Activated CD4-positive, alpha-beta T cell treated with anti-CD3 and anti-CD28 coated beads for 36 hours (primary cell): Measurements from ENCODE around the gene TMCC1. TPM values are rescaled to one million over a fixed set of nuclear protein-coding genes. Genes with fewer than 3 reads are reported as not detected.

Experiments used
- ATAC-seq: fragments of 200-7000 bp; cut with Tn5 transposase; one replicate; pipeline ENCODE4 v1.10.0; 2021; ENCODE audit warnings: mild to moderate bottlenecking, moderate library complexity
- CTCF ChIA-PET: fragments of 350-600 bp; sonication (Branson Sonifier 250); formaldehyde crosslinking; loops from one replicate; lab custom pipeline; 2021; ENCODE audit warnings: antibody characterized with exemption; lab: Charles Lee
- POLR2A ChIA-PET: fragments of 350-600 bp; sonication (Branson Sonifier 250); formaldehyde crosslinking; loops from one replicate; lab custom pipeline; 2021; ENCODE audit warnings: antibody characterized with exemption, inconsistent platforms; lab: Charles Lee
- DNase-seq: peaks from one replicate; pipeline ENCODE4 v3.0.0-alpha.2; 2020
- H3K27ac Mint-ChIP-seq: one replicate; pipeline ENCODE4 v1.8.0; 2021; ENCODE audit warnings: mixed read lengths
- H3K27me3 Mint-ChIP-seq: one replicate; pipeline ENCODE4 v1.8.0; 2021; ENCODE audit warnings: mixed read lengths
- H3K36me3 Mint-ChIP-seq: one replicate; pipeline ENCODE4 v1.8.0; 2021; ENCODE audit warnings: low read depth, mixed read lengths
- H3K4me1 Mint-ChIP-seq: one replicate; pipeline ENCODE4 v1.8.0; 2021; ENCODE audit warnings: mixed read lengths
- H3K4me3 Mint-ChIP-seq: one replicate; pipeline ENCODE4 v1.8.0; 2021; ENCODE audit warnings: mild to moderate bottlenecking, moderate library complexity, mixed read lengths
- H3K9me3 Mint-ChIP-seq: one replicate; pipeline ENCODE4 v1.8.0; 2021; ENCODE audit warnings: low read depth, mixed read lengths
- intact Hi-C, 2 experiments: fragments of 100-400 bp; cut with DNase I in 1 of 2; cut with micrococcal nuclease in 1 of 2; formaldehyde crosslinking; loops; one replicate each; pipeline versions ENCODE4 v1.14.2 to v1.15.1; 2022 to 2024; cut with DNase I, micrococcal nuclease
- total RNA-seq, 2 experiments: library from RNA; stranded (reverse); gene quantifications; one replicate each; pipeline ENCODE4 v1.2.3, GENCODE V29; 2021

Gene TMCC1
- total RNA-seq, 2 experiments from 2014 or later: 14.8 to 17.3 TPM

DNA sequence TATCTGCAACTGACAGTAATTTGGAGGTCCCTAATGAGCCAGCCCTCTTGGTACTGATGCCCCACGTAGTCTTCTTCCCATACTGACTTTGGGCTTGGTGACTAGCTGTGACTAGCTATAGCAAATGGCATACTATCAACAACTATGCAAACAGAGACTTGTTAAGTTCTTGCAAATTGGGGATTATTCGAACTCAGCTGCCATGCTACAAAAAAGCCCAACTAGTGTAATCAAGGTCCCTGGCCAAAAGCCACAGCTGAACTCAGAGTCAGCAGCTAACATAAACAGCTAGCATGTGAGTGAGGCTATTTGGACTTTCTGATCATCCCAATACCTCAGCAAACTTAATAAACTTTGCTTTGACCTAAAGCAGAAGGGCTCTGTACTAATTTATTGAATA is 165.8 kb downstream of the TMCC1 start:
- no peak overlapping the region for H3K4me3 Mint-ChIP-seq
- intact Hi-C loops: no loop called here
- peaks cover 4% of the 10 kb centered on the region for H3K4me1 Mint-ChIP-seq
- no peak for DNase-seq
- ATAC-seq: no peak
- peaks cover 1% of the 10 kb centered on the region for H3K36me3 Mint-ChIP-seq
- no peak overlapping the region for H3K27ac Mint-ChIP-seq
- CTCF ChIA-PET: interaction anchor here (0.6 to 1.7 kb wide), 4 partner anchors 13 to 325 kb away, joined by 3 to 4 read pairs (median 3); no protein-coding TSS in a partner anchor
- H3K9me3 Mint-ChIP-seq: no peaks in the 10 kb centered on the region
- H3K27me3 Mint-ChIP-seq: no peaks in the 10 kb centered on the region
- POLR2A ChIA-PET: no interaction called here

DNA sequence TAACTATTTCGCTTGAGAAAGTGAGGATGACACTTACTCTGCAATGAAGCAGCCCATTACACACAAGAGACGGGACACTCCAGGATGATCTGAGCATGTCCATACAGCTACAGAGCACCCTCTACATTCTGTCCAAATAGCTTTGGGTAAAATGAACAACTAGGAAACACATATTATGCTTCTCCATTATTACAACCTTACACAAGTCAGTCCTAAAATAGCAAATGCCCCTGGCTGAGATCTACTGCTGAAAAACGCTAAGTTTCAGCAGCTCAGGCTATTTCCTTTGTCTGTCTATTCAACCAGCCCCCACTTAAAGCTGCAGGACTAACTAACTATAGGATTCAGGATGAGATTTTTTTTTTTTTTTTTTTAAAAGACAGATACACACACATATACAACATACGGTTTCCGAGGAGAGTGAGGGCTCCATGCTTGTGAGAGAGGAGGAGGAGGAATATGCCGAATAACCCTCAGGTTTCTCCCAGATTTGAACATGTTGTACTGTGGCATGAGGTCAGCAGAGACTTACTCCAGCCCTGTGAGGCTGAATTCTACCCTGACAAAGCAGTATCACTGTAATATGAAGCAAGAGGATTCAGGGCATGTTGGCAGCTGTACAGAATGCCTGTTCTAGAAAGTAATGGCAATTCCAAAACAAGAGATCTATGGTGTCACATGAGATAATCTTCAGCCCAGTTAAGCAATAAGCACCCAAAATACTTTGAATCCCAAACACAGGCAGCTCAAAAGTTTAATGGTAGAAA is 169.8 kb downstream of the TMCC1 start:
- Mint-ChIP-seq H3K9me3 (no peaks in the 10 kb centered on the region), H3K27ac (no peak overlapping the region), H3K36me3 (no peaks in the 10 kb centered on the region), H3K27me3 (no peaks in the 10 kb centered on the region), H3K4me3 (no peak overlapping the region), H3K4me1 (peaks cover 4% of the 10 kb centered on the region)
- intact Hi-C loops: no loop called here
- DNase-seq (no peak), ATAC-seq (no peak)
- ChIA-PET POLR2A (interaction anchor here (0.6 kb wide), 1 partner anchor 1231 kb away, joined by 11 read pairs; no protein-coding TSS in a partner anchor), CTCF (no interaction called here)

DNA sequence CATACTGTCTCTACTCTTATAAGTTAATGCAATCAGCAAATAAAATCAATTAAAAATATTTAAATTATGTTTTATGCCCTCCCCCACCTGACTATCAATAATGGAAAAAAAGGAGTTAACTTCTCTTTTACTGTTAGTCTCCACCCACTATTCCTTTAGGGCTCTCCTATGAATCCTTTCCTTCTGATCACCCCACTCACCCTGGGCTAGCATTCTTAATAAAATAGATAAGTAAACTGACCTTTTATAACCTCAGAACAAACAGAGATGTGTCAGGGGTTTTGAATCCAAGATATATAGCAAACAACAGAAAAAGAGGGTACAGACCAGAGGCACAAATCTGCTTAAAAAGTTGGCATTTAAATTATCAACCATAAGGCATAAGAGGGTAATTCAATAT is 171.0 kb downstream of the TMCC1 start:
- H3K9me3 Mint-ChIP-seq: no peaks in the 10 kb centered on the region
- H3K36me3 Mint-ChIP-seq: no peaks in the 10 kb centered on the region
- intact Hi-C loops: no loop called here
- H3K4me1 Mint-ChIP-seq: peaks cover 4% of the 10 kb centered on the region
- H3K4me3 Mint-ChIP-seq: no peak overlapping the region
- POLR2A ChIA-PET: no interaction called here
- H3K27ac Mint-ChIP-seq: no peak overlapping the region
- no peaks in the 10 kb centered on the region for H3K27me3 Mint-ChIP-seq
- ATAC-seq (no peak), DNase-seq (no peak)
- CTCF ChIA-PET: no interaction called here

DNA sequence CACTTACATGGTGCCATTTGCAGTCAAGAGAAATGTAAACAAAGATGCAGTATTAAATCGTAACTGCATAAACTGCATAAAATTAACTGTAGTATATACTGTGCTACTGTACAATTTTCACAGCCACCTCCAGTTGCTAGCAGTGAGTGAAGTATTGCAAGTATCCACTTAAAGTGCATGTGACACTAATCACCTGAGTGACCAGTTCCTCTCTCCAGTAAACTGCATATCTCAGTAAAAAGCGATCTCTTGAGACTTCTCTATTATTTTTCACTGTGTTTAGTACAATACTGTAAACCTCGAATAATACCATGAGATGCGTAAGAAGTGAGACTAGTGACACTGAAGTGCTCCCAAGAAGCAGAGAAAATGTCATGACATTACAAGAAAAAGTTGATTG is 175.3 kb downstream of the TMCC1 start:
- intact Hi-C loops: no loop called here
- Mint-ChIP-seq H3K4me1 (peaks cover 3% of the 10 kb centered on the region), H3K36me3 (no peaks in the 10 kb centered on the region), H3K27me3 (no peaks in the 10 kb centered on the region), H3K4me3 (no peak overlapping the region), H3K9me3 (no peaks in the 10 kb centered on the region), H3K27ac (no peak overlapping the region)
- ChIA-PET CTCF (no interaction called here), POLR2A (no interaction called here)
- no peak for DNase-seq
- no peak for ATAC-seq

DNA sequence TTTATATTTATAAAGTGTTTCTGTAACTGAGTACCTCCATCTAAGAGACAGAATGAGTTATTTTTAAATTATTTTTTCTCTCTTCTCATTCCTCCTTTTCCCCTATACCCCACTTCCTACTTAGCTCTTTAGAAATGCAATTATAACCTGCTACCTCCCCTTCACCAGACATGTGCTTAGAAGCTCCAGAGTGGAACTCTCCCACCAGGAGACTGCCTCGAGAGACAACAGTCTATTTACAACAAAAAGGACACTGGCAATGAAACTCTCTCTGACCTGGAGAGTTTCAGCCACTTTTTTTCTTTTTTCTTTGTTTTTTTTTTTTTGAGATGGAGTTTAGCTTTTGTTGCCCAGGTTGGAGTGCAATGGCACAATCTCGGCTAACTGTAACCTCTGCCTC is 177.7 kb downstream of the TMCC1 start:
- DNase-seq (no peak), ATAC-seq (no peak)
- Mint-ChIP-seq H3K27me3 (no peaks in the 10 kb centered on the region), H3K36me3 (no peaks in the 10 kb centered on the region), H3K4me1 (peaks cover 3% of the 10 kb centered on the region), H3K27ac (no peak overlapping the region), H3K9me3 (no peaks in the 10 kb centered on the region), H3K4me3 (no peak overlapping the region)
- CTCF ChIA-PET: interaction anchor here (1.6 kb wide), 1 partner anchor 230 kb away, joined by 3 read pairs; no protein-coding TSS in a partner anchor
- intact Hi-C loops: no loop called here
- POLR2A ChIA-PET: no interaction called here

DNA sequence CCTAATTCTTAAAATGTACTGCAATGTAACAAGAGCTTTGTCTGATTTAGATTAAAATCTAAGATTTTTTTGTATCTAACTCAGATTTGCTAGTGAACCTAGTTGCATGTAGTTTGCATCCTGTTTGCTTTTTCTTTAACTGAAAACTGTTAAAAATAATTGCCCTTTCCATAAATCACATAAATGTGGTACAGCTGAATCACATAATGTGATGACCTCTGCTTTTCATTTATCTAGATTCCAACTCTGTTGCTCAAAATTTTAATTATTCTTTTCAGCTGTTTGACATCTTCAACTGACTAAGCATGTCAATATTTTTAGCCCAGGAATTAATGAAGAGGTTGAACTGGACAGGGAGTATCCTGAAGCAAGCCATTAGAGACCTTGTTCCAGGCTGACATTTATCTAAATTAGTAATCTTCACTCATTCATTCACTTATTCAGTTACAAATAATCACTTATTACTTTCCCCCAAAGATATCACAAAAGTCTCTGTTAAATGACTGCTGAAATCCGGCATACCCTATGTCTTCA is 185.1 kb downstream of the TMCC1 start:
- Mint-ChIP-seq H3K27ac (no peak overlapping the region), H3K4me3 (no peak overlapping the region), H3K36me3 (no peaks in the 10 kb centered on the region), H3K4me1 (peaks cover 6% of the 10 kb centered on the region), H3K27me3 (no peaks in the 10 kb centered on the region), H3K9me3 (no peaks in the 10 kb centered on the region)
- no peak for ATAC-seq
- ChIA-PET POLR2A (no interaction called here), CTCF (no interaction called here)
- no peak for DNase-seq
- intact Hi-C loops: no loop called here

DNA sequence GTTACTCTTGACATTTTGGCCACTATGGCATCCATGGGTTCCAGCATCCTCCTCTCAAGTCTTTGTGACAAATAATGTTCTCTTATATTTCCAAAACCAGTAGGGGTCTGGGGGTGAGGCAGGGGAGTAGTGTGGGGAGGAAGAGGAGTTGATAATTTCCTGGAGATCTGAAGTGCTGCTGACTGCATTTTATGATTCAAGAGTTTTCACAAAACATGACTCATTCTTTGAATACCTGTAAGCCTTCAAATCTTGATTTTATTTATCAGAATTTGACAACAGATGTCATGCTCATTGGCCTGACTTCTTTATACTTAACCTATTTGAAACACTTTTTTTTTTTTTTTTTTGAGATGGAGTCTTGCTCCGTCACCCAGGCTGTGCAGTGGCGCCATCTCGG is 188.2 kb downstream of the TMCC1 start:
- H3K4me3 Mint-ChIP-seq: no peak overlapping the region
- no peaks in the 10 kb centered on the region for H3K27me3 Mint-ChIP-seq
- DNase-seq: peak; percentile 7
- peaks cover 16% of the 10 kb centered on the region for H3K4me1 Mint-ChIP-seq
- ATAC-seq: peak; percentile 51
- intact Hi-C loops: no loop called here
- H3K27ac Mint-ChIP-seq: peak overlapping the region; percentile 35
- CTCF ChIA-PET: interaction anchor here (0.7 to 1.2 kb wide), 2 partner anchors 215 to 1519 kb away, joined by 3 to 5 read pairs; no protein-coding TSS in a partner anchor
- no peaks in the 10 kb centered on the region for H3K36me3 Mint-ChIP-seq
- H3K9me3 Mint-ChIP-seq: no peaks in the 10 kb centered on the region
- POLR2A ChIA-PET: no interaction called here

DNA sequence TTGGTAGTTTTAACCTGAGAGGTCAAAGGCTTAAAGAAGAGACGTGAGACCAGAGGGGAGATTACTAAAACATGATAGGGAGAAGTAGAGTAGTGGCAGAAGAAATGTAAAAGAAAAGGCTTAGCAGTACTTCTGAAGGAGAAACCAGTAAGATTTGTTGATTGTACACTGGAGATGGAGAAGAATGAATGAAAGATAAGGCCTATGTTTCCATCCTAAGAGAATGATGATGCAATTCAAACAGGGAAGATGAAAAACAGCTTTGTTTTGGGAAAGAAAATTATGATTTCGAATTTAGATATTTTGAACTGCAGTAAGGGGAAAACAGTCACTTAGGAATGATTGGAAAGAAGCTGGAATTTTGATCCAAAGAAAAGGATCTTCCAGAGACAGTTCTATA is 189.6 kb downstream of the TMCC1 start:
- no peak overlapping the region for H3K27ac Mint-ChIP-seq
- no peak for DNase-seq
- ChIA-PET POLR2A (no interaction called here), CTCF (interaction anchor here (0.7 to 1.5 kb wide), 3 partner anchors 76 to 229 kb away, joined by 3 to 4 read pairs (median 3); no protein-coding TSS in a partner anchor)
- no peak for ATAC-seq
- H3K9me3 Mint-ChIP-seq: no peaks in the 10 kb centered on the region
- intact Hi-C loops: no loop called here
- H3K27me3 Mint-ChIP-seq: no peaks in the 10 kb centered on the region
- H3K4me3 Mint-ChIP-seq: no peak overlapping the region
- no peaks in the 10 kb centered on the region for H3K36me3 Mint-ChIP-seq
- H3K4me1 Mint-ChIP-seq: peaks cover 16% of the 10 kb centered on the region

DNA sequence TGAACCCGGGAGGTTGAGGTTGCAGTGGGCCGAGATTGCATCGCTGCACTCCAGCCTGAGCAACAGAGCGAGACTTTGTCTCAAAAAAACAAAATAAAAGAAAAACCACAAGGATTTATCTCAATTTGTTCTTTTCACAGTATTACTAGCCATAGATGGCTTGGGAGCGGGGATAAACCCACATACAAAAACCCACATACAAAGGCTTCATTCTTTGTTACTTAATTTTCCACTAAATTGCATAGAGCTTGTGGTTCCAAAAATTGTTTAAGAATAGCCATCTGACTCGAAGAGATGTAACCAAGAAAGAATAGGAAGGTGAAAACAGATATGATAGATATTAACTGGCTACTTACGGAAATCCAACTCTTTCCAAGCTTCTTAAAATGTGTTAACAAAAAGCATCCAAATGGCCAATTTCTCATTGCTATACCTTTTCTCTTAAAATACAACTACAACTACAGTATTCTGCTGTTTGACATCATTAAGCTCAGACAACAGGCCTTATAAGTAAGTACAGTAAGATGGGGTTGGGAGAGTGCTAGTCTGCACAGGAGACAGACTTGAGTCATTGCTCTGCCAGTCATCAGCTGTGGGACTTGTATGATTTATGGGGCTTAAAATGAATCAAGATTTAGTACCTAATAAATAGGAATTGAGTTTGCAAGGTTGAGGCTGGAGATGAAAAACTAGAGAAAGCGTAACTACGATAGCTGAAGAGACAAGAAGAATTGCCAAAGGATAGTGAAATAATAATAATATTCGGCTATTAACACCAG is 190.4 kb downstream of the TMCC1 start:
- Mint-ChIP-seq H3K4me3 (no peak overlapping the region), H3K27ac (no peak overlapping the region), H3K4me1 (peaks cover 16% of the 10 kb centered on the region), H3K9me3 (no peaks in the 10 kb centered on the region), H3K36me3 (no peaks in the 10 kb centered on the region), H3K27me3 (no peaks in the 10 kb centered on the region)
- ChIA-PET CTCF (interaction anchor here (0.9 to 1.5 kb wide), 3 partner anchors 15 to 122 kb away, joined by 3 to 4 read pairs (median 3); no protein-coding TSS in a partner anchor), POLR2A (no interaction called here)
- ATAC-seq (no peak), DNase-seq (no peak)
- intact Hi-C loops: no loop called here

DNA sequence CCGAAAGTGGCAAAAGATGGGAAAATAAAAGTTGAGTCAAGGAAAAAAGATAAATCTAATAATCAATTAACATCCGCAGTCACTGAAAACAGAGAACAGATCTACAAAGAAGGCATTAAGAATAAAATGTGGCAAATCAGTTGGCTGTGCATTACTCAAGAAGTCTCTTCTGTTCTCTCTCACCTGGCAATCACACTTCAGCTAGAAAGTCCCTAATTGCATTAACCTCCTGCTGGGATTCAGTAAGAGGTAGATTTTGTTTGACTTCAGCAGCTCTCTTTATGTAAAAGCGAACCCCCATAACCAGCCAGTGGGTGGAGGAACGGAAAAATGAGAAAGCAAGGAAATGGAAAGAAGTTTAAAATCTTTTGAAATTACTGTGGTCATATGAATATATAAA is 192.3 kb downstream of the TMCC1 start:
- Mint-ChIP-seq H3K27me3 (no peaks in the 10 kb centered on the region), H3K27ac (no peak overlapping the region), H3K4me1 (peaks cover 16% of the 10 kb centered on the region), H3K4me3 (no peak overlapping the region), H3K9me3 (peaks cover 4% of the 10 kb centered on the region), H3K36me3 (no peaks in the 10 kb centered on the region)
- no peak for DNase-seq
- ChIA-PET POLR2A (no interaction called here), CTCF (no interaction called here)
- intact Hi-C loops: no loop called here
- ATAC-seq: no peak

DNA sequence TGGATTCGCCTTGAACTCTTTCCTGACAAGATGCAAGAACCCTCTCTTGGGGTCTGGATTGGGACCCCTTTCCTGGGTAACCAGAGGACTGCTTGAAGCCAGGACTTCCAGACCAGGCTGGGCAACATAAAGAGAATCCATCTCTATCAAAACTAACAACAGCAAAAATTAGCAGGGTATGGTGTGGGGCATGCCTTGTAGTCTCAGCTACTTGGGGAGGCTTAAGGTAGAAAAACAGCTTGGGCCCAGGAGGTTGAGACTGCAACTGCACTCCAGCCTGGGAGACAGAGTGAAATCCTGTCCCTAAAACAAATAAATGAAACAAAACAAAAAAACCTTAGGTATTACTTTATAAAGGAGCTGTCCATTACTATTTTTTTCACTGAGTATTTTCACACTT is 193.9 kb downstream of the TMCC1 start:
- H3K9me3 Mint-ChIP-seq: peaks cover 6% of the 10 kb centered on the region
- ATAC-seq (no peak), DNase-seq (no peak)
- H3K27me3 Mint-ChIP-seq: no peaks in the 10 kb centered on the region
- H3K27ac Mint-ChIP-seq: no peak overlapping the region
- peaks cover 11% of the 10 kb centered on the region for H3K4me1 Mint-ChIP-seq
- CTCF ChIA-PET: no interaction called here
- intact Hi-C loops: no loop called here
- POLR2A ChIA-PET: interaction anchor here (0.6 kb wide), 1 partner anchor 11 kb away, joined by 3 read pairs; no protein-coding TSS in a partner anchor
- no peaks in the 10 kb centered on the region for H3K36me3 Mint-ChIP-seq
- H3K4me3 Mint-ChIP-seq: no peak overlapping the region
